ENCODE results near the gene VANGL1.

Gene VANGL1

DNA sequence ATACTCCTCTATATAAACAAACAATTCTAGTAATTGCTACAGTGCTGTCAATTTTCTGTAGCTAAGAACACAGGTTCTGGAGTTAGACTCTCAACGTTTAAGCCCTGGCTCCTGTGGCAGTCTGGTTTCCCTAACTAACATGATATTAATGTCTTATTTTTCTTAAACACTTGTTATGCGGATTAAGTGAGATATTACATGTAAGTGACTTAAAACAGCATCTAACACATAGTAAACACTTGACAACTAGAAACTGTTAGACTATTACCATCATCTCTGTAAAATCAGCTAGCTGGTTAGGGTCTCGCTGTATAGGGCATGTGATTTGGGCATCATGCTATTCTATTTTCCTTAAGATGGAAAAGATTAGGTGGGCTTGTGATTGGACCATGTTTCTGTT lies 2.3 kb downstream of the VANGL1 start:
- DNase-seq (ENCODE audit: low read depth) = no peak

DNA sequence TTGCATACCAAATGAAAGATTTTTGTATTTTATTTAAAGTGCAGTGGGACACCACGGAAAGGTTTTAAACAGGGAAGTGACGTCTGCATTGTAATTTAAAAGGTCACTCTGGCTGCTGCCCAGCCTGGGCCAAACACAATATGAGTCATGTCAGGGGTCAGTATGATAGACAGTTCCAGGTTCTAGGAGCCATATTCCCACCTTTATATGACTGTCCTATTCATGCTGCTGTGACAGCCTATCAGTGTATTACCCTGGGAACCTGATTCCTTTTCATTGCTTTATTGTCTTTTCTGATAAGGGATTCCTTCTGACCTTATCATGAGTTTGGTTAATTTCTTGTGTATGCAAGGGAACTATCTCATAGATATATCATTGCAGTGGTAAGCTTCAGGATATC lies 5.3 kb downstream of the VANGL1 start:
- no peak for DNase-seq (ENCODE audit: low read depth)

DNA sequence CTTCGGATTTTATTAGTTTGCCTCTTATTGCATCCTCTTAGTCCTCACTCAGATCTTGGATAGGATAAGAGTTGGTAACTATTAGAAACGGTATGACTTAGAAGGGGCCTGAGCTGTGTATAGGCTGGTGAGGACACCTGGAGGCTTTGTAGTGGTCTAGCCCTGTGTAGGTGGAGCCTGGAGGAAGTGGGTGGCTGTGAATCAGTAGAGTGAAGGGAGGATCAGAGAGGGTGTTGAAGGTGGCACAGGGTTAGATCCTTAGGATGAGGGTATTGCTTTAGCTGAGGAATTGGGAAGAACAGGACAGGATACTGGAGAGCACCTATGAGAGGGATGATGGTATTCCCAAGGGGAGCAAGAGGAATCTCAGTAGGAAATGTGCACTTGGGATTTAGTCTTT lies 5.7 kb downstream of the VANGL1 start:
- no peak for DNase-seq (ENCODE audit: low read depth)

DNA sequence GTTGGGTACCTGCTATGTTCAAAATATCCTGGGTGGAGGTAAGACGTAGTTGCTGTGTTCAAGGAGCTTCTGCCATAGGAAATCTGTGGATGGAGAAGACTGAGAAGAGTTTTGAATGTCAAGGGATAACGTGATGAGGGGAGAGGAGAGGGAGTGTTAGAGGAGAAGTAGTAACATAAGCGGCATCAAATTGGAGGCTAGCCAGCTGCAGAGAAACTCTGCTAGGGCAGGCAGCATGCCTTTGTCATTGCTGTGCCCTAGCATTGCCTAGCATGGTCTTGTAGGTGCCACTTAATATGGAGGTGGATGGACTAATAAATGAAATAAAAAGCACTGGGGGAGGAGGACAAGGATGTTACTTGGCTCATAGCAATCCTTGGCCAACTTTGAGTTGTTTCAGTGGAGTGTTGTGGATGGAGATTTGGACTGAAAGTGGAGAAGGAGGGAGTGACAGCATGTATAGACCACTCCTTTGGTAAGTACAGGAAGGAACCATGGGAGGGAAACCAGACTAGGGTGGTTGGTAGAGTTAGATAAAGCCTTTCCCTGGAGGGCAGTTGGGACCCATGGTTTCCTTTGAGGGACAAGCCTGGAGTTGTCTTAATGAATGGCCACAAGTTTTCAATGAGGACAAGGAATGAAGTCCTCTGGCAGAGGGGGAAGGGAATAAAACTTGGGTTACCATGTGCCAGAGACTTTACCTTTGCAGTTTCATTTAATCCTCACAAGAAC lies 6.3 kb downstream of the VANGL1 start:
- DNase-seq (ENCODE audit: low read depth) = no peak

DNA sequence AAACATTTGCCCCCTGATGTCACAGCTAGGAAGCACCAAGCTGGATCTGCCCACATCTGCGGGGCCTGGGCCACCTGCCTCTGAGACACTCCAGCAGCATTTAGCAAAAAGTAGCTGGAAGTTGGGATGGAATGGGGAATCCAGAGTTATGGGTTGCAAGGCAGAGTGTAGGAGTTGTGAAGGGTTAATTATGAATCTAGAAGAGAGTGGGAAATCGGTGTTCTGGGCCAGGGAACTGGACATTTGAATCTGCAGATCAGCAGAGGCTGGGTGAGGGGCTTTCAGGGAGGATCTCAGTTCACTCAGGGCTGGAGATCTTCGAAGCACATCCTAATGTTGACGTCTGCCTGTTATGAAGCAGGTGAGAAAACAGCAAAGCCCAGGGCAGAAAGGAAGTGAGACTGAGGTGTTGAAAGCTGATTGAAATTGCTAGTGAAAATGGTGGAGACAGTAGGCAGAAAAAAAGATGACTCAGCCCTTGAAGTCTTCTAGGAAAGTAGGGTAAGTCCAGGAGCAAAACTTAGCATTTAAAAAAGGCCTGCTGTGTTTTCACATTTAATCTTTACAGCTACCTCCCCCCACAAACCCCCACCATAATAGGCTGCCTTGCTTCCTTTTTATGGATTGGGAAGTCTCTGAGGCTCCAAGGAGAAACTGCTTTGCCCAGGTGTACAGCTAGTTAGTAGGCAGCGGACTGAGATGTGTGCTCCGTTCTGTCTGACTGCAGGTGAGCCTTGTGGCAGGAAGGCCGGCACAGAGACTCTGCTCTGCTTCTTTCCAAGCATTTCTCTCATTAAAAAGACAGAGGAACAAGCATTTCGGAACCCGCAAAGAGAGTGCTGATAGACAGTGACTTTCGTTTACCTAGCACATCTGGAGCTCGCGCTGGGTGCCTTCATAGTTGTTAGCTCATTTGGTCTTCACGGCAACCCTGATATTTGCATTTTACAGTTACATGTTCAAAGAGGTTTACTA lies 7.2 kb downstream of the VANGL1 start:
- no peak for DNase-seq (ENCODE audit: low read depth)

DNA sequence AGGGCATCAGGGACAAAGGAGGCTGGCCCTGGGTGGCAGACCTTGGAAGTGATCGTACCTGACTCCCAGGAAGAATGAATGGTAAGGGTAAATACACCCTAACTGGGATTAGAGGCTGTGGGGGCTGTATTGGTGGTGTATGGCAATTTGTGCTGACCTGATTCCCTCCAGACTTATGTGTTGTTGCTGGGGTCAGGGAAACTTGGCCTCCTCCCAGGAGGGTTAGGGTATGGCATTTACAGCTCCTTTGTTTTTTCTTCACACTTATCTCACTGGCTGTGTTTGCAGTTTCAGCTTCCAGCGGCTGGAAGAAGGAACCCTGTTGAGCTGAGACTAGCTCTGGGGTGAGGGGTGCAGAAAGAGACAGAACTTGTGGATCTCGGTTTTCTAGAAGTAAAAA lies 8.2 kb downstream of the VANGL1 start:
- DNase-seq (ENCODE audit: low read depth) = no peak

DNA sequence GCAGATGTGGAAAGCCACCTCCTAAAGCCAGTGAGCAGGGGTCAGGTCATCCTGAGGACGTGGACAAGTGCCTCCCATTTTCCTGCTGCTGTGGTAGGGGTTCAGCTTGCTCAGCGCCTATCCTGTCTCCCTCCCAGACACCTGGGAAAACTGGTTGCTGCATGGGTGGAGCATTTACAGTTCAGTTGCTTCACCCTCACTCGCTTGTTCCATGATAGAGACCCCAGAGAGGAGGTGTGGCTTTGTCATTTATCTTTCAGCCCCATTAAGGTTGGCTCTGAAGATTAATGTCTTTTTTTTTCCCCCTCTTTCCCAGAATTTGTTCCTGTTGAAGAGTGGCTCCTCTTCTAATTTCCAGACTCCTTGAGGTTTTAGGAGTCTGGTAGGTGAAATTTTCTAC lies 9.2 kb downstream of the VANGL1 start:
- DNase-seq (ENCODE audit: low read depth) = no peak

DNA sequence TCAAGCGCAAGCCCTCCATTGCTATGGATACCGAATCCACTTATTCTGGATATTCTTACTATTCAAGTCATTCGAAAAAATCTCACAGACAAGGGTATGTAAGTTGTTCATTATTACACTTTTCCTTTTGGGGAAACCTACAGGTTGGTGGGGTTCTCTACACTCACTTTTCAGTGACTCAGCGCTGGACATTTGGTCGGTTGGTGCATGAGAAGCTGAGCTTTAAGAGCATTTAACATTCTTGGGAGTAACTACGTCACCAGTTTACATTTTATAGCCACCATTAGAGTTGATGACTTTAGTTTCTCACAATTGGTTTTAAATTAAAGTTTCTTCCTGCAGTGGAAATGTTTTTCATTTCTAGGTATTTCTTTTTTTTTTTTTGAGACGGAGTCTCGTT lies 9.6 kb downstream of the VANGL1 start:
- DNase-seq (ENCODE audit: low read depth) = no peak

DNA sequence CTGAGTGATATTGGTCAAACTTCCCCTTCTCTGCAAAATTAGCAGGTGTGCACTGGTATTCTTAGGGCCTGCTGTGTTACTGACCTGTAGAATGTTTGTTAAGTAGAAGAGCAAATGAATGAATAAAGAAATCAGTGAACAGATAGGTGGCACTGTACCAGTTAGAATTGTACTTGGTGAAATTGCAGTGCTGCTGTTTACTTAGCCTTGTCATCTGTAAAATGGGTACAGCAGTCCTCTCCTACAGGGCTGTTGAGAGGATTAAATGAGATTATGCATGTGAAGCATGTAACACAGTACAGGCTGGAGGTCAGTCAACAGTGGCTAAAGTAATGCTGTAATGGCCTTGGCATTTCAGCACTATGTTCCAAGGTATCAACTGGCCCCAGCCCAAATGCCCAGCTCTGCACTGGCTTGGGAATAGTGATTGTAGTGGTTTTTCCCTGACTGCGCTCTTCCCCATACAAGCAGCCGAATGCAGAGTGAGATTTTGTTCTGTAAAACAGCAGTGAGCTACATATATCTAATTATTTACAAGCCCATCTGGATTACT lies 10.5 kb downstream of the VANGL1 start:
- no peak for DNase-seq (ENCODE audit: low read depth)

DNA sequence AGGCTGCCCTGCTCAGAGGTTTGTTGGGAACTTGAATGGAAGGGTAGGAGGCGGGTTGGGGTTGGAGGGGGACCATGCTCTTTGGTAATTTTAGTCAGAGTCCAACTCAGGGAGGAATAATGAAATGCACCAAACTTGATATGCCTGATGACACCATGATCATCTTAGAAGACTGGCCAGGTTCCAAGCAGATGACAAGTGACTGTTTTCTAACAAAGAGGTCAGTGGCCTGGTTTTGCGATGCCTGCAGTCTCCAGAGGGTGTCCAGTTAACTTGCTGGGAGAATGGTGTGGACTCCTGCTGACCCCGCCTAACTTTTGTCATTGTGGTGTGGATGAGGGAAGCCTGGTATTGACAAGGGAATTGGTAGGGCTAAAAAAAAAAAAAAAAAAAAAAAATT lies 12.4 kb downstream of the VANGL1 start:
- DNase-seq (ENCODE audit: low read depth) = no peak

DNA sequence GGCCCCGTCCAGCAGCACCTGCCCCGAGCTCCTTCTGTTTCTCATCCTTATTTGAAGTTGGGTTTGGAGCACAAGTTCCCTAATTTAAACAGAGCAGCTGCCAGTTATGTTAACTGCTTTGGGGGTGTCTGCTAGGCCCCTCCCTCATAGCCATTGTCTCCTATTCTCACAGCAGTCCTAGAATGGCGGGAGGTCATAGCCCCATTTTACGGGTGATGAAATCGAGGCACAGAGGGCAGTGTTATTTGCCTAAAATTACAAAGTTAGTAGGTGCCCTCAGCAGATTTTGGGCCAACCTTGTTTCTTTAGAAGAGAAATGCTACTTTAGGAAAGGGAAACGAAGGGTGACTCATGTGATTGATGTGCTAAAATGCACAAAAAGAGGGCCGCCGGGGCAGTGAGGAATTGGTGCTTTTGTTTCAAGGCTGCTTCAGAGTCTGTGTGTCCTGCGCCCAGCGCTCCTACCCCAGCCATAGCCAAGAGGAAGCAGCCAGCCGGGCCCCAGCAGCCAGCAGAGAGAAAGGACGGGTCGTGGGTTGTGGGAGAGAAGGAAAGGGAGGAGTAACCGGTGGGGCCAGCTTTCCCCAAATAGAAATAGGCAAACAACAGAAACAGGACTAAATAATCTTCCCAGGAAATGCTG lies 13.0 kb downstream of the VANGL1 start:
- DNase-seq (ENCODE audit: low read depth) = no peak

DNA sequence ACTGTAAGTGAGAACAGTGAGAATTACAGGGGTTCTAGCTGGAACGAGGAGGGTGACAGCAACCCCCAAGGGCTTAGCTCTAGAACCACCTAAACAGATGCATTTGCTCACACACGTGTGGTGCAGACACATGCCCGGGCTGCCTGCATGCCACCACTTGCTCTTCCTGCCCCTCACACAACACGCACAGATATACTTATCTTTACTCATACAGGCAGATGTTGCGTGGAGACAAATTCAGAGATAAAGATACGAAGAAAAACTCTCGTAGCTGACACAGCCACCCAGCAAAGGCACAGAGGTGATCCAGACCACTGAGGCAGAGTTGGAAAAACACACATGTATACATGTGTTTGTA lies 13.5 kb downstream of the VANGL1 start:
- DNase-seq (ENCODE audit: low read depth) = no peak

DNA sequence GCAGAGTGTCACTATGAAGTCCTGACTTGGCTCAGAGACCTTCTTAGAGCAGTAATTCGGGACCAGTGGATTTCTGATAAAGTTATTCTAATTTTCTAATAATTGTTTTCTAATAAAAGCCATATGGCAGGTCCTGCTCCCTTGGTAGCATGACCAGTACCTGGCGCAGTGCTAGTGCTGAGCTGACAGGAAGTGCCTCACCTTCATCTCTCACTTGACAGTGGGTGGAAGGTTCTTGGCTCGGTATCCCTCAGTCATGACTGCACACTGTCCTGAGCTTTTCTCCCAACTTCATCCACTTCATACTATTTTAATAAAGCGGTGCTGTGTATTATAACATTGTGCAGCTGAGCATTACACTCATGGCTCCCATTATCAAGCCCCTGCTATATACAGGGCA lies 14.1 kb downstream of the VANGL1 start:
- DNase-seq (ENCODE audit: low read depth) = no peak

DNA sequence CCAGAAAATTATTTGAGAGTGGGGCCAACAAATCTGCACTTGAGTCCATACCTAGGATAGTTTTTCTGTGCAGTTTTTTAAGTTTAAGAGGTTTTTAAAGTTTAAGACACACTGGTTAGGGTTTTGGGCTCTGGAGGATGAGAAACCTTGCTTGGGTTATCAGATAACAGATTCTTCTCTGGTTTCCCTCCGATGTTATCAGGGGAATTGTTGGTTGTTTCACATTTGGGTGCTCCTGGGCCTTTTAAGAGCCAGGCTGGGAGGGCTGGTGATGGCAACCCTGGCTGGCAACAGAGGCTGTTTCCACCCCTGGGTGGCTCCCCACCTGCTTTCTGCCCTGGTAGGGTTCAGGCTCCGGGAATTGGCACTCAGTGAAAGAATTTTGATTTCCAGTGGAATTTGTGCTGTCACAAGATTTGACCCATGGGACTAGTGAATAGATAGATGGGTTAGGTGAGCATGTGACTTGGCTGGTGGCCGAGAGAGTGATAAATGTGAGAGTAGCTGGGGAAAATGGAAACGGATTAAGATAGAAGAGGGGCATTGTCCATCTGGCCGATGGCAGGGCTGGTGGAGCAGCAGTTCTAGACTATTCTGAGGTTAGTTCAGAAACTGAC lies 14.8 kb downstream of the VANGL1 start:
- DNase-seq (ENCODE audit: low read depth) = no peak

DNA sequence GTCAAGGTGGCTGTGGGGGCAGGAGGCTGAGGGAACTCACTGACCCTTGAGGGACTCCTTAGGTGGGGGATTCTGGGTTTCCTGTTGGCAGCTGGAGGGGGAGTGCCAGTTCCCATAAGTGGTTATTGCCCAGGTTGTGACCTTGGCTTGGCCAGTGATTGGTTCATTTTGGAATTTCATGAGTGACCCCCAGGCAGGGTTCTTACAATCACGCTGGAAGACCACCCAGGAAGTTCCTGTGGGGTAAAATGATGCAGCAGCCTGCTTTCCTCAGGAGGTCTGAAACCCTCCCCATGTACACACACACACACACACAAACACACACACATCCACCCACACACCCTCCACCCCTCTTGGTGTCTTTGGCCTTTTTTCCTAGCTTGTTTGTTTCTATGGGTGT lies 16.9 kb downstream of the VANGL1 start:
- DNase-seq (ENCODE audit: low read depth) = no peak

DNA sequence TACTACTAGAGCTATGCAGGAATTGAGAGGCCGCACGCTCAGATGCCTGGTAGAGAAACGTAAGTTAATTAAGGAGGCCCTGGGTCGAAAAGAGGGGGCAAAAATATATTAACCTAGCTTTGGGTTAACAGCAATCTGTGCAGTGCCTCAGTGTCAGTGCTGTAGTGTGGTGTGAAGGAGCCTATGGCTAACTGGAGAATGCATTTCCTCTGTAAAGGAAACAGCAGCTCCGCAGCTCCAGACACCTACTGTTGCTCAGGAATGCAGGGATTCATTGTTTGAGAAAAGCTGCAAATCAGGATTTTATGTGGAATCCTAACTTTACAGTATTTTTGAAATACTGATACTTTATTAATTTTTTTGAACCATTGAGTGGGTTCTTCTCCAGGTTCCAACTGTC lies 18.4 kb downstream of the VANGL1 start:
- DNase-seq (ENCODE audit: low read depth) = no peak

DNA sequence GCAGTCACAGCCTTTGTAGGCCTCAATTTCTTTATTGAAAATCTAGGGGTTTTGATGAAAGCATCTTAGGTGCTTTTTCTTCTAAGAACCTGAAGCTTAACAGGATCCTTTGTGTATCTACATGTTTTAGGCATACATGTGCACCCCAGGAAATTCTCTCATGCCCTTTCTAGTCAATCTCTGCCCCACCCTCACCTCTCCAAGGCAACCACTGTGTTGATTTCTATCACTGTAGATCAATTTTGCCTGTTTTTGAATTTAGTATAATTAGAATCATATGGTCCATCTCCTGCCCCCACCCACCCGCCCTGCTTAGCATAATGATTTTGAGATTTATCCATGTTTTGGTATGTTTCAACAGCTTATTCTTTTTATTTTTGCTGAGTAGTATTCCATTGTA lies 19.4 kb downstream of the VANGL1 start:
- no peak for DNase-seq (ENCODE audit: low read depth)

DNA sequence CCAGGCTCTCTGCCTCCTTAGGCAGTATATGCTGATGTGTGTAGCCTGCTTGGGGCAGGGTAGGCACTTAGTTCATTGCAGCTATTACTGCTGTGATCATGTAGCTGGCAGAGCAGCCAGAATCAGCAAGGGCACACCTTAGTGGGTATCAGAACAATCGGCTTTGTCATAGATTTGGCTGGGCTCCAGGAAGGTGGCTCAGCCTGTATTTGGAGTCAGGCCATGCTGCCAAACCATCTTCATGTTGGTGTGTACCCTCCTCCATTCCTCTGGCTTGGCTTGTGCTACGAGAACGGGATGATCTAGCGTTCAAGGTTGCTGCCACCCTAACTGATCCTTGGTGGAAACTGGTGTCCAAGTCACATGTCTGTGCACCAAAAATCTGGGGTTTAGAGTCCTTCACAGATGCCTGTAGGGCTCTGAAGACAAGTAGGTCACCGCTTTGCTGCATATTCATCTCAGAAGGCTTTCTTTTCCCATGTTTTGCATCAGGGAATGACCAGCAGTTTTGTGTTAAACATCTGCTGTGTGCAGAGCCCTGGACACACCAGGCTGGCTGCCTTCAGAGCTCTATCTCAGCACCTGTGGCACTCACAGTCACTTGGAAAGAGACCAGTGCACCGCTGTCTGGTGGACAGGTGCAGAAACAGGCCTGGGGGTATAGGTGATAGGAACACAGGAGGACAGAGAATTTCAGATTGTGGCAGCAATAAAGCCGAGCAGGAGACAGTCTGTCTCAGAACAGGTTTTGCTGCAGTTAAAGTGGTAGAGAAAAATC lies 23.7 kb downstream of the VANGL1 start:
- DNase-seq (ENCODE audit: low read depth) = no peak

DNA sequence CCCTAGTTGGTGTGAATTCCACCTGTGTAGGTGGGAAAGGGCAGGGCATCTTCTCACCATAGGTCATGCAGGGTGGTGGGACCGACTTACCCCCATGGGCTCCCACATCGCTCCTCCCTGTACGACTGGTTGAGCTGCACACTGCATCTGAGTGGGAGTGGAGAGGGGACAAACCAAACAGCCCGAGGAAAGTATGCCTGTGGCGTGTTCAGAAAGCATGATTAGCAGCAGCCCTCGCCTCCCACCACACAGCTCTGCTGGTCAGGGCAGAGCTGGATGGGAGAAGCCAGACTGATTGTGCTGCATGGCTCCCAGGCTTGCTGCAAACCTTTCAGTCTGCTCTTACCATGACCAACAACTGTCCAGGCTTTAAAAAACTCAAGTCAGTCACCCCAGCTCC lies 24.4 kb downstream of the VANGL1 start:
- no peak for DNase-seq (ENCODE audit: low read depth)

DNA sequence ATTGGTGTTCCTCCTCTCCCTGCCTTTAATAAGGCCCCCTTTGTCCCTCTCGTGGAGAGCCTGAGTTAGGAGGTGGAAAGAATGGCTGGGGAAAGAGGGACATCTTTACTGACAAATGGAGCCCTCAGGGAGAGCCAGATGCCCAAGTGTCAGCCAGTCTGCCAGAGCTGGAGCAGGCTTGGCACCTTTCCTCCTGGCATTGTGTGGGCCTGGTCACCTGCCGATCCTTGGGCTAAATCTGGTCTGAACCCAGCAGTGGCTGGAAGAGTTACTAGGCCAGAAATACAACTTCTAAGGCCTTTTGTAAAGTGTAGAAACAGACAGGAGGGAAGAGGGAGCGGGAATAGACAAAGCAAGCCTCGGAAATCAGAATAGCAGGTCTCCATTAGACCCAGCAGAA lies 24.9 kb downstream of the VANGL1 start:
- no peak for DNase-seq (ENCODE audit: low read depth)

DNA sequence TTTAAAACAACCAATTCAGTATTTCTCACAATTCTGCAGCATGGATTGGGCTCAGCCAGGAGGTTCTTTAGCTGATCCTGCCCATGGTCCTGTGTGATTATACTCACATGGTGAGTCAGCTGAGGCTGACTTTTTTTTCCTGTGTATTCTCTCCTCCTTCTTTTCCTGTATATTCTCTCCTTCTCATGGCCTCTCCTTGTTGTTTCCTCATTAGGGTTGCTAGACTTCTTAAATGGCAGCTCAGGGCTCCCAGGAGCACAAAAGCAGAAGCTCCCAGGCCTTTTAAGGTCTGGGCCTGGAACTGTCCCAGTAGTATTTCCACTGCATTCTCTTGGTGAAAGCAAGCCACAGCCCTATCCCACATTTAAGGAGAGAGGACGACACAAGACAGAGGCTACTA lies 26.8 kb downstream of the VANGL1 start:
- DNase-seq (ENCODE audit: low read depth) = no peak
